GM04503 (cell line): ENCODE measurements around the gene EDEM2.
"Not testable (repeated sequence)": the region's sequence is repeated elsewhere in the genome, so short reads cannot be mapped to it uniquely, and the experiment has no call there.

ENCODE experiments used
- DNase-seq: peaks from one replicate; pipeline ENCODE4 v3.0.0-alpha.2; 2012; ENCODE audit warnings: low read depth

Gene EDEM2

DNA sequence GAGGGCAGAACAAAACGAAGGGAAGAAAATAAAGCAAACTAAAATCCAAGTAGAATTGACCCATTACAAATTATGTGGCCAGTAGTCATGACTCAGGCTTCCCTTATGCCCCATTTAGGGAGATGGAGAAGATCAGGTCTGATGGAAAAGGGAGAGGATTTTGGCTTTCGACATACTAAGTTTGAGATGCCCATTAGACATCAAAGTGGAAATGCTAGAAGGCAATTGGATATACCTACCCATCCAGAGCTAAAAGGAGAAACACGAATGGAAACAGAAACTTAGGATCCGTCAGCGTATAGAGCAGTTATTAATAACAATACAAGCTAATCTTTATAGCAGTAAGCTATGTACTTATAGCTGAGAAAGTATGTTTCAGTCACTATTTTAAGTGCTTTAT is 59.3 kb downstream of the EDEM2 start:
- DNase-seq, result no peak

DNA sequence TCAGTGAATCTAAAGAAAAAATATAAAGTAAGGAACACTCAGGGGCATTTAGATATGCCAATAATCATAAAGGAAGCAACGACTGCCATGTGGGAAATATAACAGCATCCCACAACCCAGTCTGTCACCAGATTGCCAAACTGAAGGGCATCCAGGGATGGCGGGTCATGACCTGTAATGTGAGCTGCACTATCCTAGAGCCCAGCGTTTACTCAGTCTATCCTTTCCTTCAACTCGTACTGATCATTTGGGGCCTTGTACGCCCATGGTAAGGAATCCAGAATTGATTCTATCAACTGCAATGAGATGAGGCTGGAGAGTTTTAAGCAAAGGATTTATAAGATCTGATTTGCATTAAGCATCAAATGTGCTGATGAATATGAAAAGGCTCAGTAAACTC is 59.8 kb downstream of the EDEM2 start:
- DNase-seq, result no peak

DNA sequence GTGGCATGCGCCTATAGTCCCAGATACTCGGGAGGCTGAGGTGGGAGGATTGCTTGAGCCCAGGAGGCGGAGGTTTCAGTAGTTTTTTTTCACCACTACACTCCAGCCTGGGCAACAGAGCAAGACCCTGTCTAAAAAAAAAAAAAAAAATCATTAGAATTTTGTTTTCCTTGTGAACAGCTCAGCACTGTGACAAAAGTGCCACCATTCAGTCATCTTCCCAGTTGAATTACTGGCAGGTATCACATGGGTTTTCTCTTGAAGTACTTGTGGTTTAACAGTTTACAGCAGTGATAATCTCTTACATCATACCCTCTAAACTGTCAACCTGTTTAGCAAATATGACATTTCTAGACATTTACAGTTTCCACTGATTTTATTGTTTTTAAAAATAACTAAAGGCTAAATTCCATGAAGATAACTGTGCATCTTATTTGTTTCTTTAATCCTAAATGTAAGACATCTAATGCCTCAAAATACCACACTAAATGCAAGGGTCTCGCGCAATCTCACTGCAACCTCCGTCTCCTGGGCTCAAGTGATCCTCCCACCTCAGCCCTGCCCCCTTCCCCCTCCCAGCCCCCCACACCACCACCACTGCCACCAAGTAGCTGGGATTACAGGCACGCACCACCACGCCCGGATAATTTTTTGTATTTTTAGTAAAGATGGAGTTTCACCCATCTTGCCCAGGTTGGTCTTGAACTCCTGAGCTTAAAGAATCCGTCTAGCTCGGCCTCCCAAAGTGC is 61.5 kb downstream of the EDEM2 start:
- no peak for DNase-seq

DNA sequence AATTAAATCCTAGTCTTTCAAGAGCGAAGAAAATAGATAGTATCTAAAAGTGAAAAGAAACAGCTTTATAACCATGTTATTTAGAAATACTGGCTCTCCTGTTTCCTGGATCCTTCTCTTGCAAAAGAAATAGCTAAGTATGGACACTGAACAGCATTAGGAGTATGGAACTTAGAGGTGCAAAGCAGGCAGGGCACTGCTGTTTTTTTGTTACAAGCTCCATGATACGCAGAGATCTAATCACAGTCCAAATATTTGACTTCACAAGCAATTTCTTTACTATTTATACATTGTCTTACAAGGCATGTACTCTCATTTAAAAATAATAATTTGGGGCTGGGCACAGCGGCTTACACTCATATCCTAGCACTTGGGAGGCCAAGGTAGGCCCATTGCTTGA is 62.1 kb downstream of the EDEM2 start:
- no peak for DNase-seq

DNA sequence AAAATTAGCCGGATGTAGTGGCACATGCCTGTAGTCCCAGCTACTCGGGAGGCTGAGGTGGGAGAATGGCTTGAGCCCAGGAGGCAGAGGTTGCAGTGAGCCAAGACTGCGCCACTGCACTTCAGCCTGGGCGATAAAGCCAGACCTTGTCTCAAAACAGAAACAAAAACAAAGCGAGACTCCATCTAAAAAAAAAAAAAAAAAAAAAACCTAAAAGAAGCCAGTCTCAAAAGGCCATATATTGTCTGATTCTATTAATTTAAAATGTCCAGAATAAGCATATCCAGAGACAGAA is 66.8 kb downstream of the EDEM2 start:
- DNase-seq, result not testable (repeated sequence)

DNA sequence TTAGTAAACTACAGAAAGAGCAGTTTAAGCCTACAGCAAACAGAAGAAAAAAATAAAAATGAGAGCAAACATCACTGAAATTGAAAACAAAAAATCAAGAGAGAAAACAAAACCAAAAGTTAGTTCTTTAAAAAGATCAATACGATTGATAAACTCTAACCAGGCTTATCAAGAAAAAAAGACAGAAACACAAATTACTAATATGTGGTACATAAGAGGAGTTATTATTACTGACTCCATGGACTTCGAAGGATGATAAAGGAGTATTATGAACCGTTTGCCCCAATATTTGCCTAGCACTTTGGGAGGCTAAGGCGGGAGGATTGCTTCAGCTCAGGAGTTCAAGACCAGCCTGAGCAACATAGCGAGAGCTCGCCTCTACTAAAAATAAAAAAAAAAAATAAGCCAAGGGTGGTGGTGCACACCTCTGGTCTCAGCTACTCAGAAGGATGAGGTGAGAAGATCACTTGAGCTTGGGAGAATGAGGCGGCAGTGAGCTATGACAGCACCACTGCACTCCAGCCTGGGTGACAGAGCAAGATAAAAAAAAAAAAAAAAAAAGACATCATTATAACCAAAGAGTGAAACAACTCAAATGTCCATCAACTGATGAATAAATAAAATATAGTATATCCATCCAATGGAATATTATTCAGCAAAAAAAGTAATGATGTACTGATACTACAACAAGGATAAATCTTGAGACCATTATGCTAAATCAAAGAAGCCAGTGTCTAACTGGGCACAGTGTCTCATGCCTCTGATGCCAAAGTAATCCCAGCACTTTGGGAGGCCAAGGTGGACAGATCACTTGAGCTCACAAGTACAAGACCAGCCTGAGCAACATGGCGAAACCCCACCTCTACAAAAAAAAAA is 67.4 kb downstream of the EDEM2 start:
- no peak for DNase-seq

DNA sequence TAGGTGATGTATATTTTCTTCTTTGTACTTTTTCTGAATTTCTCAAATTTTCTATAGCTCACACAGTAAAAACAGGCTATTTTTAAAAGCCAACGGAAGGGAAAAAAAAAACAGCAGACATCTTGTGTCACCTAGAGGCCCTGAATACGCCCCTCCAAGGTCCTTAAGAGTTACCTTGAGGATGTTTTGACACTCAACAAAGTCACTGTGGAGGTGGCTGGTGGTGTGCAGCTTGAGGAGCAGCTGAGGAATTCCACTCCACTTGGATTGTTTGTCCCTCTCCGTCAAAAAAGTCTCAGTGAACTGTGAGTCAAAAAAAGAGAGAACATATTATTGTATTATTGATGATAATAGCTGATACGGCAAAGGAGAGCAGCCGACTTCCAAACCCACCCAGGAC is 69.3 kb downstream of the EDEM2 start:
- DNase-seq, result no peak

DNA sequence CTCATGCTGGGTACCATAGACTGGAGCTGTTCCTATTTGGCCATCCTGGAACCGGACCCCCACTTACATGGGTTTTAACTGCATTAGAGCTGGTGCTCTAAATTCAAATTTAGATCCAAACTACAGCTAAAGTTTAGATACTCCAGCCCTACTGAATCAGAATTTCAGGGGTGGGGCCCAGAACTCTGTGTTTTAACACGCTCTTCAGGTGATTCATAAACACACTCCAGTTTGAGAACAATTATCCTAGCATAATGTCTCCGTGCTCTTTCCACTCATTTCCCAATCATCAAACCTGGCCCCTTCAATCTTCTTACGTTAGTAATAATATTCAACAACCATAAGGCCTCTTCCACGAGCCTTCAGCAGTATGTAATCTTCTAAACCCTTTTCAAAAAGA is 69.8 kb downstream of the EDEM2 start:
- no peak for DNase-seq

DNA sequence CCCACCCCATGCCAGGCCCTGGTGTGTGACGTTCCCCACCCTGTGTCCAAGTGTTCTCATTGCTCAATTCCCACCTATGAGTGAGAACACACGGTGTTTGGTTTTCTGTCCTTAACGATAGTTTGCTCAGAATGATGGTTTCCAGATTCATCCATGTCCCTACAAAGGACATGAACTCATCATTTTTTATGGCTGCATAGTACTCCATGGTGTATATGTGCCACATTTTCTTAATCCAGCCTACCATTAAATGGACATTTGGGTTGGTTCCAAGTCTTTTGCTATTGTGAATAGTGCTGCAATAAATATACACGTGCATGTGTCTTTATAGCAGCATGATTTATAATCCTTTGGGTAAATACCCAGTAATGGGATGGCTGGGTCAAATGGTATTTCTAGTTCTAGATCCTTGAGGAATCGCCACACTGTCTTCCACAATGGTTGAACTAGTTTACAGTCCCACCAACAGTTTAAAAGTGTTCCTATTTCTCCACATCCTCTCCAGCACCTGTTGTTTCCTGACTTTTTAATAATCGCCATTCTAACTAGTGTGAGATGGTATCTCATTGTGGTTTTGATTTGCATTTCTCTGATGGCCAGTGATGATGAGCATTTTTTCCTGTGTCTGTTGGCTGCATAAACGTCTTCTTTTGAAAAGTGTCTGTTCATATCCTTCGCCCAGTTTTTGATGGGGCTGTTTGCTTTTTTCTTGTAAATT is 75.5 kb downstream of the EDEM2 start:
- not testable (repeated sequence) for DNase-seq

DNA sequence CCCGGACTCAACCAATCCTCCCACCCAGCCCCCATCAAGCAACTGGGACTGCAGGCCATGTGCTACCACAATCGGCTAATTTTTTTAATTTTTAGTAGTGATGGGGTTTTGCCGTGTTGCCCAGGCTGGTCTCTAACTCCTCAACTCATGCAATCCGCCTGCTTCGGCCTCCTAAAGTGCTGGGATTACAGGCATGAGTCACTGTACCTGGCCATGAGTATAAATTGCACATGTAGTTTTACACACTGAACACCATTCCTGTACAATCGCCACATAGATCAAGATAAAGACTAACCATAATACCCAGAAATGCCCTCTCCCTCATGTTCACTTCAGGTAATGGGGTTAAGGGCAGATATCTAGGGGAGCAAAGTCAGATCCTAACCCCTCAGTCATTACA is 80.9 kb downstream of the EDEM2 start:
- no peak for DNase-seq
